Loucy (cell line): Measurements from ENCODE around the gene C2.

Experiments used
- H2AFZ ChIP-seq: fragments of 200-600 bp; sonication (generic); 2 replicates; pipeline ENCODE4 v1.6.0; 2016; ENCODE audit warnings: antibody characterized with exemption, mild to moderate bottlenecking, low read length, moderate library complexity
- H3F3A ChIP-seq: fragments of 200-600 bp; 2 replicates; pipeline ENCODE4 v1.6.0; 2016; ENCODE audit warnings: antibody characterized with exemption, low read depth, mild to moderate bottlenecking
- H3K27me3 ChIP-seq: fragments of 200-600 bp; sonication (generic); 2 replicates; pipeline ENCODE4 v1.6.1; 2014; ENCODE audit warnings: low read length, mild to moderate bottlenecking; ENCODE audit not compliant: insufficient read depth, poor library complexity, severe bottlenecking
- H3K36me3 ChIP-seq: fragments of 200-600 bp; sonication (generic); 2 replicates; pipeline ENCODE4 v1.6.1; 2016; ENCODE audit warnings: low read length; ENCODE audit not compliant: insufficient read depth
- H3K4me1 ChIP-seq: fragments of 200-600 bp; sonication (generic); 2 replicates; pipeline ENCODE4 v1.5.1; 2014; ENCODE audit warnings: low read length, mild to moderate bottlenecking; ENCODE audit not compliant: insufficient read depth, poor library complexity, severe bottlenecking
- H3K4me2 ChIP-seq: fragments of 200-600 bp; sonication (generic); 2 replicates; pipeline ENCODE4 v1.6.0; 2014; ENCODE audit warnings: antibody characterized with exemption, low read length, low read depth, mild to moderate bottlenecking; ENCODE audit not compliant: poor library complexity, severe bottlenecking
- H3K4me3 ChIP-seq: fragments of 200-600 bp; sonication (generic); 2 replicates; pipeline ENCODE4 v1.5.1; 2014; ENCODE audit warnings: low read length, mild to moderate bottlenecking, mixed read lengths; ENCODE audit not compliant: poor library complexity, severe bottlenecking
- H3K79me2 ChIP-seq: fragments of 200-600 bp; sonication (generic); 2 replicates; pipeline ENCODE4 v1.6.1; 2014; ENCODE audit warnings: low read length; ENCODE audit not compliant: insufficient read depth
- H3K9ac ChIP-seq: fragments of 200-600 bp; sonication (generic); 2 replicates; pipeline ENCODE4 v1.6.0; 2014; ENCODE audit warnings: mild to moderate bottlenecking, low read depth, low read length, moderate library complexity; ENCODE audit not compliant: poor library complexity, severe bottlenecking
- H3K9me2 ChIP-seq: fragments of 200-600 bp; sonication (generic); replicated peaks from 2 replicates; pipeline ENCODE4 v1.6.1; 2016; ENCODE audit warnings: low read depth, low read length, mixed read lengths
- H3K9me3 ChIP-seq: fragments of 200-600 bp; sonication (generic); 2 replicates; pipeline ENCODE4 v1.6.1; 2014; ENCODE audit warnings: mild to moderate bottlenecking, antibody characterized with exemption, low read length, low read depth; ENCODE audit not compliant: insufficient read depth
- H4K20me1 ChIP-seq: fragments of 200-600 bp; sonication (generic); 2 replicates; pipeline ENCODE4 v1.6.0; 2014; ENCODE audit warnings: antibody characterized with exemption, low read length, mild to moderate bottlenecking; ENCODE audit not compliant: insufficient read depth, poor library complexity, severe bottlenecking
- EZH2phosphoT487 ChIP-seq: fragments of 200-600 bp; IDR thresholded peaks from 2 replicates; pipeline ENCODE4 v1.6.1; 2018; ENCODE audit warnings: antibody characterized with exemption, mild to moderate bottlenecking, moderate library complexity, borderline replicate concordance
- TF ChIP-seq, protein P1 (sequence below): fragments of 200-600 bp; sonication (generic); conservative IDR thresholded peaks from 2 replicates; pipeline ENCODE4 v1.5.1; 2014; ENCODE audit warnings: mild to moderate bottlenecking, antibody characterized with exemption, low read length

C2 gene

DNA sequence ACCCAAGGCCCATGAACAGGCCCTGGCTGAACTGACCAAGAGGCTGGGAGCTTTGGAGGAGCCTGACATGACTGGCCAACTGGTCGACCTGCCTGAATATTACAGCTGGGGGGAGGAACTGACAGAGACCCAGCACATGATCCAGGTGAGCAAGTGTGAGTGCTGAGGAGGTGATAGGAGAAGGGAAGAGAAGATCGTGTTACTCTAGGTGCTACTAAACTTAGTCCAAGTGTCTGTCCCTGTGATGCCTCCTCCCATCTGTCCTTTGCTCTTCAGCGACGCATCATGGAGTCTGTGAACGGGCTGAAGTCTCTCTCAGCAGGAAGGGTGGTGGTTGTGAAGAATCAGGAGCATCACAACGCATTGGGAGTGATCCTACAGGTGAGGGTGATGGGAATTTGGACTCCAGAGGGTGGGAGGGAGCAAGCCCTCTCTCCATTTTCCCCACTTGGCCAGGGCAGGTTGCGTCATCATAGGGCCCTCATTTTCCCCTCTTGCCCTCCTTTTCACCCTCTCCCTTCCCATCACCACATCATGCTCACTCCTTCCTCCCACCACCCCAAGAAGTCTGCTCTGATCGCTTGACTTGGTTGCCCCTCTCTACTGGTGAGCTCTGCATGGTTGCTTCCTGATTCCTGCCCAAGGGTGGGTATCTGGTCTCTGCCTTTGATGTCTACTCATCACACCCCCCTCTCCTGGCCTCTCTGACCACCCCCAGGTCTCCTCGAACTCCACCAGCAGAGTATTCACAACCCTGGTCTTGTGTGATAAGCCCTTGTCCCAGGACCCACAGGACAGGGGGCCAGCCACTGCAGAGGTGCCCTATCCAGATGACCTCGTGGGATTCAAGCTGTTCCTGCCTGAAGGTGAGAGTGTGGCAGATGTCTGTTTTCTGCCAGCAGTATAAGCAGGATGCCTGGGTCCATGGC is 39.7 kb downstream of the C2 start:
- no peak overlapping the region for H3K4me3 ChIP-seq
- H3K9ac ChIP-seq, result no peak overlapping the region
- no peak overlapping the region for H3K4me2 ChIP-seq
- no peaks in the 10 kb centered on the region for H4K20me1 ChIP-seq
- no peaks in the 10 kb centered on the region for H3F3A ChIP-seq
- H3K79me2 ChIP-seq, result peaks cover 17% of the 10 kb centered on the region
- H3K9me2 ChIP-seq, result no peaks in the 10 kb centered on the region
- peaks cover 7% of the 10 kb centered on the region for H3K4me1 ChIP-seq
- no peak for TF ChIP-seq EZH2phosphoT487
- TF ChIP-seq, protein P1, sequence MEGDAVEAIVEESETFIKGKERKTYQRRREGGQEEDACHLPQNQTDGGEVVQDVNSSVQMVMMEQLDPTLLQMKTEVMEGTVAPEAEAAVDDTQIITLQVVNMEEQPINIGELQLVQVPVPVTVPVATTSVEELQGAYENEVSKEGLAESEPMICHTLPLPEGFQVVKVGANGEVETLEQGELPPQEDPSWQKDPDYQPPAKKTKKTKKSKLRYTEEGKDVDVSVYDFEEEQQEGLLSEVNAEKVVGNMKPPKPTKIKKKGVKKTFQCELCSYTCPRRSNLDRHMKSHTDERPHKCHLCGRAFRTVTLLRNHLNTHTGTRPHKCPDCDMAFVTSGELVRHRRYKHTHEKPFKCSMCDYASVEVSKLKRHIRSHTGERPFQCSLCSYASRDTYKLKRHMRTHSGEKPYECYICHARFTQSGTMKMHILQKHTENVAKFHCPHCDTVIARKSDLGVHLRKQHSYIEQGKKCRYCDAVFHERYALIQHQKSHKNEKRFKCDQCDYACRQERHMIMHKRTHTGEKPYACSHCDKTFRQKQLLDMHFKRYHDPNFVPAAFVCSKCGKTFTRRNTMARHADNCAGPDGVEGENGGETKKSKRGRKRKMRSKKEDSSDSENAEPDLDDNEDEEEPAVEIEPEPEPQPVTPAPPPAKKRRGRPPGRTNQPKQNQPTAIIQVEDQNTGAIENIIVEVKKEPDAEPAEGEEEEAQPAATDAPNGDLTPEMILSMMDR, result no peak
- H2AFZ ChIP-seq, result no peak overlapping the region
- H3K27me3 ChIP-seq, result no peaks in the 10 kb centered on the region
- H3K9me3 ChIP-seq, result no peaks in the 10 kb centered on the region
- peaks cover 52% of the 10 kb centered on the region; the same call in 1 of the 2 replicates for H3K36me3 ChIP-seq

DNA sequence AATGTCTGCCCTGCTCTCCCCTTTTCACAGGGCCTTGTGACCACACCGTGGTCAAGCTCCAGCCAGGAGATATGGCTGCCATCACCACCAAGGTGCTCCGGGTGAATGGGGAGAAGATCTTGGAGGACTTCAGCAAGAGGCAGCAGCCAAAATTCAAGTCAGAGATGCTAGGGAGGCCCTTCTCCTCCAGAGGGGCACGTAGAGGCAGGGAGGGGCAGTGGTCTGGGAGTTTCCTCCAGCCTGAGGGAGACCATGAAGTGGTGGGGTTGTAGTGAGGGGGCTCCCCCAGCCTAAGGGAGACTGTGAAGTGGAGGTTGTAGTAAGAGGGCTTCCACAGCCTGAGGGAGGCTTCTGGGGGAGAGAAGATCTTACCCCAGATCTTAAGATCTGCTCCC is 40.4 kb downstream of the C2 start:
- Histone ChIP-seq H3K79me2 (peaks cover 22% of the 10 kb centered on the region), H3K9ac (no peak overlapping the region), H3K4me1 (peaks cover 10% of the 10 kb centered on the region), H2AFZ (no peak overlapping the region), H3F3A (no peaks in the 10 kb centered on the region), H3K9me2 (no peaks in the 10 kb centered on the region), H3K27me3 (no peaks in the 10 kb centered on the region), H4K20me1 (no peaks in the 10 kb centered on the region), H3K36me3 (peaks cover 46% of the 10 kb centered on the region; the same call in 1 of the 2 replicates), H3K9me3 (no peaks in the 10 kb centered on the region), H3K4me3 (no peak overlapping the region), H3K4me2 (no peak overlapping the region)
- TF ChIP-seq, protein P1, result no peak
- TF ChIP-seq EZH2phosphoT487, result no peak

DNA sequence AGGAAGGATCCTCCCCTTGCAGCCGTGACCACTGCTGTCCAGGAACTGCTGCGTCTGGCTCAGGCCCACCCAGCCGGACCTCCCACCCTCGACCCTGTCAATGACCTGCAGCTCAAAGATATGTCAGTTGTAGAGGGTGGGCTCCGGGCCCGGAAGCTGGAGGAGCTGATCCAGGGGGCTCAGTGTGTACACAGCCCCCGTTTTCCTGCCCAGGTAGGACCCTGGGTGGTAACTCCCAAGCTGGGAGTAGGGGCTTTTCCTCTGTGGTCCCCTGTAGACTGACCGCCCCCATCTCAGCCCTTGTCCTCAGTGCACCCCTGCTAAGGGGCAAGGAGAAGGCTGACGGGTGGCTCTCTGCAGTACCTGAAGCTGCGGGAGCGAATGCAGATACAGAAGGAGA is 40.8 kb downstream of the C2 start:
- Histone ChIP-seq H3K4me3 (no peak overlapping the region), H3K9me2 (no peaks in the 10 kb centered on the region), H3K79me2 (peaks cover 26% of the 10 kb centered on the region), H2AFZ (no peak overlapping the region), H4K20me1 (no peaks in the 10 kb centered on the region), H3K36me3 (peaks cover 44% of the 10 kb centered on the region; the same call in 1 of the 2 replicates), H3K9me3 (no peaks in the 10 kb centered on the region), H3K27me3 (no peaks in the 10 kb centered on the region), H3F3A (no peaks in the 10 kb centered on the region), H3K4me1 (peaks cover 15% of the 10 kb centered on the region), H3K9ac (no peak overlapping the region), H3K4me2 (no peak overlapping the region)
- TF ChIP-seq, protein P1, result no peak
- TF ChIP-seq EZH2phosphoT487, result no peak
